SH-SY5Y (cell line): ENCODE results near the gene CYP27B1.

ENCODE experiments used
- GATA2 ChIP-seq: IDR thresholded peaks from 2 replicates; pipeline ENCODE4 v1.6.1; 2011; ENCODE audit warnings: mild to moderate bottlenecking, low read depth, low read length
- GATA3 ChIP-seq: IDR thresholded peaks from 2 replicates; pipeline ENCODE4 v1.6.1; 2011; ENCODE audit warnings: low read depth, mild to moderate bottlenecking, low read length, moderate library complexity

DNA sequence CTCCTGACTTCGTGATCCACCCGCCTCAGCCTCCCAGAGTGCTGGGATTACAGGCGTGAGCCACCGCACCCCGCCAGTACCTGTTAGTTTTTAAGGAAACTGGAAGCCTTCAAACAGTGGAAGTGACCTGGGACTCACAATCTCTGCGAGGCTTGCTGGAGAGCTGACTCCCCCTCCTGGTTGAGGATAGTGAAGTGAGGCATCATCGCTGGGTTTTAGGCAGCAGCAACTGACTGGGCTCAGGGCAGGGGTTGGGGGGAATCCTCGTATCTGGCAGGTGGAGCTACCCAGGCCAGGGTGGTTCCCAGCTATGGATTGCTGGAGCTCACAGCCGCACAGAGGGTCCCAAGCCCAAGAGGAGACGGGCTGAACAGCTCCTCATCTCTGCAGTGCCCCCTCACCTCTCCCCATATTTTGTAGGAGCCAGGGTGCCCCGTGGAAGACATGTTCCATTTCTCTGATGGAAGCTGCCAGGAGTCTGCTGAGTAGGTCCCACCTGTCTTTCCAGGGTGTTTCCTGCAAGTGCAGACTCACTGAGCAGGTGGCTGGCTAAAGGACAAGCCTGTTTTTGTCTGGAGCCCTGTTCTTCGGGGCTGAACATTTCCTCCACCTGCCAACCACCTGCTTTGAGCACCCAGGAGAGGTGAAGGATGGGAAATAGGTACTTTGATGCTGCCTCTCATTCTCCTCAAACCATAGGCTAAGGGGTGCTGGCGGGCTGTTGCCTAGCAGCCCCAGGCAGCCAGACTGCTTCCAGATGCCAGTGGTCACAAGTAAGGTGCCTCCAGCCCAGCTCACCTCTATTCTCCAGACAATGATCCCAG, 48.5 kb upstream of the CYP27B1 start:
- no peak for TF ChIP-seq GATA3
- TF ChIP-seq GATA2 = no peak
